WERI-Rb-1 (cell line): Measurements from ENCODE around the gene SLC10A1.
"Not testable (repeated sequence)": the region's sequence is repeated elsewhere in the genome, so short reads cannot be mapped to it uniquely, and the experiment has no call there.

ENCODE experiments used
- DNase-seq: peaks from one replicate; pipeline ENCODE4 v3.0.0-alpha.2; 2020
- H3K27ac ChIP-seq: fragments of 250-450 bp; sonication (Bioruptor Pico); 2 replicates; pipeline ENCODE4 v1.5.1; 2020; ENCODE audit warnings: mild to moderate bottlenecking, moderate library complexity
- H3K27me3 ChIP-seq: fragments of 250-450 bp; sonication (Bioruptor Pico); 2 replicates; pipeline ENCODE4 v1.5.1; 2021; ENCODE audit warnings: mild to moderate bottlenecking, low read depth, moderate library complexity; ENCODE audit not compliant: insufficient read depth, severe bottlenecking
- H3K36me3 ChIP-seq: fragments of 250-450 bp; sonication (Bioruptor Pico); 2 replicates; pipeline ENCODE4 v1.5.1; 2020; ENCODE audit warnings: mild to moderate bottlenecking, moderate library complexity
- H3K4me3 ChIP-seq: 2 replicates; pipeline ENCODE4 v1.5.1; 2011; ENCODE audit warnings: low read depth, mild to moderate bottlenecking, control low read depth, low read length
- H3K9me3 ChIP-seq: fragments of 250-450 bp; sonication (Bioruptor Pico); 2 replicates; pipeline ENCODE4 v1.5.1; 2021; ENCODE audit warnings: mild to moderate bottlenecking, moderate library complexity; ENCODE audit not compliant: severe bottlenecking
- CTCF ChIP-seq: IDR thresholded peaks from 2 replicates; pipeline ENCODE4 v1.5.1; 2011; ENCODE audit warnings: low read depth, mild to moderate bottlenecking, control low read depth, inconsistent platforms, low read length

Gene SLC10A1

GRCh38 chr14:69749956-69750355 lies 47.1 kb downstream of the SLC10A1 start:
- no peak for DNase-seq
- TF ChIP-seq CTCF: no peak
- Histone ChIP-seq H3K4me3 (no peak overlapping the region), H3K36me3 (no peaks in the 10 kb centered on the region), H3K27me3 (no peaks in the 10 kb centered on the region), H3K9me3 (no peaks in the 10 kb centered on the region), H3K27ac (no peak overlapping the region)

DNA sequence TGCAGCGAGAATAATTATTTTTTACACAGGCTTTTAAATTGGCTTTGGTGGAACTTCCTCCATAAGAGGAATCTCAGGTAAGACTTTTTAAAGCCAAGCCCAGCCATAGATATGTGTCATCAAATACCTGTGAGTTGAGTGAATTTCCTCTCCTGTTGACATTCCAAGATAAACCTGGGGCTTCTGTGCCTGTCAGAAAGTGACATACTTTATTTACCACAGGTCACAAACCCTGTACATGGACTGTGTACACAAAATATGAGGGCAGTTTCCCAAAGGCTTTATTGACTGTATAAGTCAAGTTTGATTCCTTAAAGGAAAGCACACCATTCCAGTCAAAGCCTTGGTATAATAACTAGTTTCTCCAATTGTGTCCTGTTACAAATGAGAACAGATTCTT lies 56.0 kb downstream of the SLC10A1 start:
- no peak for DNase-seq
- H3K27me3 ChIP-seq: no peaks in the 10 kb centered on the region
- no peak overlapping the region for H3K27ac ChIP-seq
- peaks cover 11% of the 10 kb centered on the region for H3K9me3 ChIP-seq
- TF ChIP-seq CTCF: no peak
- H3K4me3 ChIP-seq: no peak overlapping the region
- no peaks in the 10 kb centered on the region for H3K36me3 ChIP-seq

- DNase-seq, H3K36me3 ChIP-seq, H3K9me3 ChIP-seq, H3K27me3 ChIP-seq, H3K4me3 ChIP-seq, H3K27ac ChIP-seq: not testable (repeated sequence)
These were observed 60.6 kb downstream of the SLC10A1 start for GRCh38 chr14:69736405-69736804.

GRCh38 chr14:69731919-69732598 lies 65.0 kb downstream of the SLC10A1 start:
- not testable (repeated sequence) for H3K4me3 ChIP-seq, H3K27ac ChIP-seq, H3K36me3 ChIP-seq, H3K9me3 ChIP-seq, DNase-seq, H3K27me3 ChIP-seq

DNA sequence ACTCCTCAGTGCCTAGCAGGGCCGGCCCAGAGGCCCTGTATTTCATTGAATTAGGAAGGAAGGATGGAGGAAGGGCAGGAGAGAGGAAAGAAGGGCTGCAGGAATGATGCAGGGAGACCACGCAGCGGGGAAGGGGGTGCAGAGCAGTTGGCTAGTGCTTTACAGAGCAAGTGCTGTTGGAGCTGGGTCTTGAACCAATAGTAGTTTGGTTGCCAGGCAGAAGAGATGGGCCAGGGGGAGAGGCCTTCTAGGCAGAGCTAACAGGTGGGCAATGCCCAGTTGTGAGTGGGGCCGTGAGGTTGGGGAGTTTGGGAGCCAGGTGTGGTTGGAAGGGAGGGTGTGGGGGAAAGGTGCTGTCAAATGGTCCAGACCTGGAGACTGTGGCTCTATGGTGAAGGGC lies 69.2 kb downstream of the SLC10A1 start:
- TF ChIP-seq CTCF: no peak
- no peak for DNase-seq
- no peaks in the 10 kb centered on the region for H3K27me3 ChIP-seq
- H3K27ac ChIP-seq: no peak overlapping the region
- H3K36me3 ChIP-seq: no peaks in the 10 kb centered on the region
- H3K4me3 ChIP-seq: no peak overlapping the region
- no peaks in the 10 kb centered on the region for H3K9me3 ChIP-seq

DNA sequence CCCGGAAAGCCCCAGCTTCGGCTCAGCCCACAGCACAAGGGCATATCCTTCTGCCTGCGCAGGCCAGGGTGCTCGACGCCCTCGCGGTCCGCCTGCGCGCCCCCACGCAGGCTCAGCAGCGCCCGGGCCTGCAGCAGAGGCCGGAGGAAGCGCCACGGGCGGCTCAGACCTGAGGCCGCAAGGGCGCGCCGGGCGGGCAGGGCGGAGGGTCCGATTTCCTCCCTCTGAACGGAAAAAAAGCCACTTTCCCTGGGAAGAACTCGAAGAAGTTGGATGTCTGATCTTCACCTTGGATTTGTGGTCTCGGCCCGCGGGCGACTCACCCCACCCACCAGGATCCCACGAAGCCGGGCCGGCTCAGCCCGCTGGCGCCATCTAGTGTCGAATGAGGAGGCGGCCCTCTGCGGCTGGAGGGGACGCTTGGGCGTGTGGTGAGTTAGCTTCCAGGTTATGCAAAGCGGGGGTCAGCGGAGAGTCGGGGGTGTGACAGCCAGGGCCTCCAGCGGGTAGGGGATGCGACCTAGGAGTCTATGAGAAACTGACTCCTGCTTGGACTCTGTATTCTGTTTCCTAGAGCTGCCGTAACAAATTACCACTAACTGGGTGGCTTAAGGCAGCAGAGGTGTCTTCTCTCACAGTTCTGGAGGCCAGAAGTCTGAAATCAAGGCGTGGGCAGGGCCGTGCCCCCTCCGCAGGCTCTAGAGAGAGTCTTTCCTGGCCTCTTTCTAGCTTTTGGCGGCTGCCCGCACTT lies 70.1 kb downstream of the SLC10A1 start:
- no peak overlapping the region for H3K4me3 ChIP-seq
- H3K27ac ChIP-seq: 0 out of 2 replicates have a peak overlapping the region, but pooled peaks have one; percentile 28
- H3K36me3 ChIP-seq: no peaks in the 10 kb centered on the region

More for the DNA sequence above, 70.1 kb downstream of the SLC10A1 start:
- TF ChIP-seq CTCF: peak; percentile 88
- H3K27me3 ChIP-seq: no peaks in the 10 kb centered on the region
- peak; percentile 84 for DNase-seq
- H3K9me3 ChIP-seq: no peaks in the 10 kb centered on the region
